ENCODE results near the gene RBCK1.

GRCh38 chr20:479487-479886 is 71.4 kb downstream of the RBCK1 start:
- TF ChIP-seq ESRRG (CRISPR knock-in tag; IDR thresholded peaks at IDR 0.05): no peak
- TF ChIP-seq PATZ1 (CRISPR knock-in tag; IDR thresholded peaks at IDR 0.05; ENCODE audit: borderline replicate concordance): no peak
- no peak for TF ChIP-seq TCF4 (CRISPR knock-in tag; IDR thresholded peaks at IDR 0.05; ENCODE audit: borderline replicate concordance)
- TF ChIP-seq ISL1 (CRISPR knock-in tag; IDR thresholded peaks at IDR 0.05): no peak
- TF ChIP-seq ZFP3 (CRISPR knock-in tag; IDR thresholded peaks at IDR 0.05): no peak
- no peak for TF ChIP-seq ARNTL (CRISPR knock-in tag; IDR thresholded peaks at IDR 0.05; ENCODE audit: borderline replicate concordance, low read depth)
- TF ChIP-seq TSHZ2 (CRISPR knock-in tag; IDR thresholded peaks at IDR 0.05): no peak
- no peak for TF ChIP-seq RARB (CRISPR knock-in tag; IDR thresholded peaks at IDR 0.05)
- TF ChIP-seq BACH2 (CRISPR knock-in tag; IDR thresholded peaks at IDR 0.05; ENCODE audit: borderline replicate concordance): no peak
- TF ChIP-seq CSDC2 (CRISPR knock-in tag; IDR thresholded peaks at IDR 0.05): no peak
- TF ChIP-seq ZNF8 (CRISPR knock-in tag; IDR thresholded peaks at IDR 0.05): no peak

Data from SK-N-SH treated with all-trans-retinoic acid at 6 μM for 48 hours (cell line).